GM12875 (cell line): ENCODE data around the gene ANXA2.

Experiments used
- H3K4me3 ChIP-seq: one replicate; pipeline ENCODE4 v1.5.1; 2011; ENCODE audit warnings: low read depth, low read length, control low read depth
- TF ChIP-seq, protein P1 (sequence below): IDR thresholded peaks from 2 replicates; pipeline ENCODE4 v1.5.1; 2011; ENCODE audit warnings: low read depth, mild to moderate bottlenecking, control low read depth, inconsistent platforms, low read length, moderate library complexity, borderline replicate concordance; ENCODE audit not compliant: insufficient read depth

Gene ANXA2

DNA sequence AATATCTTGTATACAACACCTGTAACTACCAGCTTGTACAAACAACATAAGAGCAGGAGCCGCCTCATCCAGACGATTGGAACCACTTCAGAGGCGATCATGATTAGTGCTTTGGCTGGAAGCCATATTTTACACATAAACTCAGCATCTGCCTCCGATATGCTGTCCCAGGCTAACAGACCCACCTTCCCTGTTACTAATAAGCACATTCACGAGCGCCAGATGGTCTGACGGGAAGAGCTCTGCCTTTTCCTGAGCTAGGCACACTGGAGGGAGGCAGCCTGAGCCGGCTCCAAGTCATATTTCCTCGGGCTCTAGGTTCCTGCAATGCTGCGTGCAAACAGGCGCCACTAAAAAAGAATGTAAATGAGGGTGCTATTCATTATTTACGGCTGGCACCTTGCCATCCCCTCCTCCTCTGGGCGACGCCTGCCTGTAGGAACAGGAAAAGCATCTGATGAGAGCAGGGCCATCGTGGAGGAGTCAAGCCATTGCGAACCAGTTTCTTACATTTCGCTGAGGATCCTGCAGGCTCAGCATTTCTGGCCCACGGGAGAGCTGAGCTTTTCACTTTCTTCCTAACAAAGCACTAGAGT lies 98.2 kb downstream of the ANXA2 start:
- TF ChIP-seq, protein P1, sequence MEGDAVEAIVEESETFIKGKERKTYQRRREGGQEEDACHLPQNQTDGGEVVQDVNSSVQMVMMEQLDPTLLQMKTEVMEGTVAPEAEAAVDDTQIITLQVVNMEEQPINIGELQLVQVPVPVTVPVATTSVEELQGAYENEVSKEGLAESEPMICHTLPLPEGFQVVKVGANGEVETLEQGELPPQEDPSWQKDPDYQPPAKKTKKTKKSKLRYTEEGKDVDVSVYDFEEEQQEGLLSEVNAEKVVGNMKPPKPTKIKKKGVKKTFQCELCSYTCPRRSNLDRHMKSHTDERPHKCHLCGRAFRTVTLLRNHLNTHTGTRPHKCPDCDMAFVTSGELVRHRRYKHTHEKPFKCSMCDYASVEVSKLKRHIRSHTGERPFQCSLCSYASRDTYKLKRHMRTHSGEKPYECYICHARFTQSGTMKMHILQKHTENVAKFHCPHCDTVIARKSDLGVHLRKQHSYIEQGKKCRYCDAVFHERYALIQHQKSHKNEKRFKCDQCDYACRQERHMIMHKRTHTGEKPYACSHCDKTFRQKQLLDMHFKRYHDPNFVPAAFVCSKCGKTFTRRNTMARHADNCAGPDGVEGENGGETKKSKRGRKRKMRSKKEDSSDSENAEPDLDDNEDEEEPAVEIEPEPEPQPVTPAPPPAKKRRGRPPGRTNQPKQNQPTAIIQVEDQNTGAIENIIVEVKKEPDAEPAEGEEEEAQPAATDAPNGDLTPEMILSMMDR = no peak

More for the DNA sequence above, 98.2 kb downstream of the ANXA2 start:
- no peak overlapping the region for H3K4me3 ChIP-seq
